C4-2B (cell line): ENCODE results near the gene CELSR1.

ENCODE experiments used
- H3K27ac ChIP-seq: fragments of 450-650 bp; 2 replicates; pipeline ENCODE4 v1.5.1; 2017
- CTCF ChIP-seq: fragments of 450-650 bp; conservative IDR thresholded peaks from 2 replicates; pipeline ENCODE4 v1.5.1; 2017; ENCODE audit warnings: mild to moderate bottlenecking
- ZFX ChIP-seq: fragments of 450-650 bp; IDR thresholded peaks from 2 replicates; pipeline ENCODE4 v1.6.1; 2017

The CELSR1 gene

GRCh38 chr22:46540874-46541273 is 3.5 kb upstream of the CELSR1 start:
- H3K27ac ChIP-seq: no peak overlapping the region
- TF ChIP-seq CTCF: no peak
- TF ChIP-seq ZFX: no peak

- no peak overlapping the region for H3K27ac ChIP-seq
- TF ChIP-seq ZFX: no peak
- no peak for TF ChIP-seq CTCF
Measured at GRCh38 chr22:46539169-46539568, 1.7 kb upstream of the CELSR1 start.

GRCh38 chr22:46538814-46539160 is 1.4 kb upstream of the CELSR1 start:
- TF ChIP-seq CTCF (no peak), ZFX (no peak)
- H3K27ac ChIP-seq: no peak overlapping the region

- TF ChIP-seq ZFX (no peak), CTCF (no peak)
- H3K27ac ChIP-seq: peak overlapping the region; percentile 54; the same call in 1 of the 2 replicates
Measured at GRCh38 chr22:46537946-46538813, 760 bp upstream of the CELSR1 start.

- TF ChIP-seq ZFX (peak; percentile 43; the same call in 1 of the 2 replicates), CTCF (no peak)
- H3K27ac ChIP-seq: peak overlapping the region; percentile 54
Measured at GRCh38 chr22:46536537-46537224, 739 bp downstream of the CELSR1 start.

DNA sequence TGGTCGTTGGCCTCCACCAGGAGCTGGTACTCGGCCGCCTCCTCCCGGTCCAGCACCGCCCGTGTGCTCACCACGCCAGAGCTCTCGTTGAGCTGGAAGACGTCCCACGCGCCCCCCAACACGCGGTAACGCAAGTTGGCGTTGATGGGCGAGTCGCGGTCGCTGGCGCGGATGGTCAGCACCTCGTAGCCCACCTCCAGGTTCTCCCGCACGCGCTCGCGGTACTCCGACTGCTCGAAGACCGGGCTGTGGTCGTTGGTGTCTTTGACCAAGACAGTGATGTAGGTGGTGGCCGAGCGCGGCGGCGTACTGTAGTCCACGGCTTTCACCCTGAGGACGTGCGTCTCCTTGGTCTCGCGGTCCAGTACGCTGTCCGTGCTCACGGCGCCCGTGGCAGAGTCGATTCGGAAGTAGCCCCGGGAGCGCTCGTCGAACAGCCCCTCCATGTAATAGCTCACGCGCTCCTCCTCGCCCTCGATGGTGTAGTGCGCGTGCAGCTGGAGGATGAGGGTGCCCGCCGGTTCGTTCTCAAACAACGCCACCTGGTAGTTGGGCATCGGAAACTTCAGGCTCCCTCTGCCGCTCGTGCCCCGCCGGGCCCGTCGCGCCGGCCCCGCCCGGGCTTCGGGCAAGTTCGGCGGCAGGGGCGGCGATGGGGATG is 1.4 kb downstream of the CELSR1 start:
- H3K27ac ChIP-seq: no peak overlapping the region
- TF ChIP-seq ZFX: no peak
- no peak for TF ChIP-seq CTCF
